Neural progenitor cell (in vitro differentiated cells): ENCODE measurements around the gene SH2B2. TPM values are rescaled to one million over a fixed set of nuclear protein-coding genes. Genes with fewer than 3 reads are reported as not detected.

Experiments used
- DNase-seq: peaks from one replicate; pipeline ENCODE4 v3.0.0-alpha.2; 2016; ENCODE audit warnings: low spot score
- H2AFZ ChIP-seq: fragments of 200-600 bp; sonication (generic); replicated peaks from 2 replicates; pipeline ENCODE4 v1.6.1; 2016; ENCODE audit warnings: antibody characterized with exemption
- H3F3A ChIP-seq: fragments of 200-600 bp; sonication (generic); 2 replicates; pipeline ENCODE4 v1.6.1; 2016; ENCODE audit warnings: antibody characterized with exemption, low read depth
- H3K27ac ChIP-seq: fragments of 200-600 bp; sonication (generic); 2 replicates; pipeline ENCODE4 v1.5.1; 2016; ENCODE audit warnings: mild to moderate bottlenecking
- H3K27me3 ChIP-seq: fragments of 200-600 bp; sonication (generic); 2 replicates; pipeline ENCODE4 v1.6.1; 2016; ENCODE audit warnings: mild to moderate bottlenecking, moderate library complexity
- H3K36me3 ChIP-seq: fragments of 200-600 bp; sonication (generic); 2 replicates; pipeline ENCODE4 v1.5.1; 2016
- H3K4me1 ChIP-seq: fragments of 200-600 bp; sonication (generic); 2 replicates; pipeline ENCODE4 v1.6.1; 2016; ENCODE audit warnings: mixed run types
- H3K4me2 ChIP-seq: fragments of 200-600 bp; sonication (generic); 2 replicates; pipeline ENCODE4 v1.6.1; 2016
- H3K4me3 ChIP-seq: fragments of 200-600 bp; sonication (generic); 2 replicates; pipeline ENCODE4 v1.5.1; 2016
- H3K79me2 ChIP-seq: fragments of 200-600 bp; sonication (generic); 2 replicates; pipeline ENCODE4 v1.6.1; 2016; ENCODE audit warnings: low read depth
- H3K9ac ChIP-seq: fragments of 200-600 bp; sonication (generic); 2 replicates; pipeline ENCODE4 v1.6.1; 2016
- H3K9me3 ChIP-seq: fragments of 200-600 bp; sonication (generic); 2 replicates; pipeline ENCODE4 v1.5.1; 2016; ENCODE audit warnings: low read depth
- H4K20me1 ChIP-seq: fragments of 200-600 bp; sonication (generic); 2 replicates; pipeline ENCODE4 v1.6.1; 2016; ENCODE audit warnings: low read depth
- H3K27ac Mint-ChIP-seq: 3 replicates; pipeline ENCODE4 v1.8.0; 2021; ENCODE audit warnings: mixed read lengths
- H3K27me3 Mint-ChIP-seq: 2 replicates; pipeline ENCODE4 v1.8.0; 2022; ENCODE audit warnings: low read depth, mild to moderate bottlenecking, inconsistent platforms, moderate library complexity, mixed read lengths; ENCODE audit not compliant: insufficient read depth
- H3K36me3 Mint-ChIP-seq: 3 replicates; pipeline ENCODE4 v1.8.0; 2021; ENCODE audit warnings: mixed read lengths
- H3K4me1 Mint-ChIP-seq: 3 replicates; pipeline ENCODE4 v1.8.0; 2021; ENCODE audit warnings: mixed read lengths
- H3K4me3 Mint-ChIP-seq: 3 replicates; pipeline ENCODE4 v1.8.0; 2021; ENCODE audit warnings: mild to moderate bottlenecking, moderate library complexity, mixed read lengths
- H3K9me3 Mint-ChIP-seq: 3 replicates; pipeline ENCODE4 v1.8.0; 2020; ENCODE audit warnings: mixed read lengths
- EZH2 ChIP-seq: fragments of 200-600 bp; sonication (generic); IDR thresholded peaks from 2 replicates; pipeline ENCODE4 v1.6.1; 2017; ENCODE audit warnings: antibody characterized with exemption, mild to moderate bottlenecking, moderate library complexity
- EZH2phosphoT487 ChIP-seq: fragments of 200-600 bp; sonication (generic); IDR thresholded peaks from 2 replicates; pipeline ENCODE4 v1.6.1; 2017; ENCODE audit warnings: antibody characterized with exemption
- total RNA-seq: library from RNA; depleted of rRNA; stranded (reverse); fragments of >200 nt; gene quantifications from 2 replicates; pipeline ENCODE4 v1.2.3, GENCODE V29; 2015; ENCODE audit warnings: low replicate concordance
- TF ChIP-seq, protein P1 (sequence below): fragments of 200-600 bp; sonication (generic); IDR thresholded peaks from 2 replicates; pipeline ENCODE4 v1.5.1; 2017; ENCODE audit warnings: antibody characterized with exemption, mild to moderate bottlenecking

Gene SH2B2
- total RNA-seq, 1 donor from 2014 or later = 2.0 TPM

DNA sequence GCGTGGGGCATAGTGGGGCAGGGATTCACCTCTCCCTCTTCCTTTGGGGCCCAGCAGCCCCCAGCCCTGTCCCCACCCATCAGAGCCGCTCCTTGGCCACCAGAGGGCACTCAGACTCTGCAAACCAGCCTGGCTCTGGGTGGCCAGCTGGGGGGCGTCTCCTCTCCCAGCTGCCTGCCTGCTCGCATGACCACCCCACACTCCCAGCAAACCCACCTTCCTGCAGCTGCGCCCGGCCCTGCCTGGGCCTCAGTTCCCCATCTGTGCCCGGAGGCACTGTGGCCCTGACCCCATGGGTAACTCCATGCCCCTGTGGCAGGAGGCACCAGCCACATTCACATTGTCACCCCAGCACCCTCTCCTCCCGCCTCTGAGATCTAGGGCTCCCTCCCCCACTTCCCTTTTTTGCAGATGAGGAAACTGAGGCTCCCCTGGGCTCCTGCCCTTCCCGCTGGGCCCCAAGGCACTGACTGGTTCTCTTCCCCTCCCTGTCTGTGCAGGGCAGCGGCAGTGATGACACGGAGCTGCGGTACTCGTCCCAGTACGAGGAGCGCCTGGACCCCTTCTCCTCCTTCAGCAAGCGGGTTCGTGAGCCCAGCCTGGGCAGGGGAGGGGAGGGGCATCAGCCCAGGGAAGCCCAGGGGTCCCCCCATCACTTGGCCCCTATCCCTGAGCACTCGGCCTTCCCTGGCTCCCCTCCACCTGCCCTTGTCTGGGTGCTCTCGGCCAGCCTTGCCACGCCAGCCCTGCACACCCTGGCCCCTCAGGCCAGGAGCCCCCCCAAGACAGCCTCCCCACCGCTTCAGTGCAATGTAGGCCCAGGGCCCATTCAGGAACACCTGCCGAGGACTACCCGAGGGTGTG is 6.9 kb upstream of the SH2B2 start:
- H3K36me3 ChIP-seq = no peaks in the 10 kb centered on the region
- no peaks in the 10 kb centered on the region for H3K27me3 ChIP-seq
- no peak overlapping the region for H2AFZ ChIP-seq
- peak; percentile 89 for DNase-seq
- H3K27ac ChIP-seq = no peak overlapping the region
- no peaks in the 10 kb centered on the region for H3K9me3 Mint-ChIP-seq
- H4K20me1 ChIP-seq = no peaks in the 10 kb centered on the region
- H3K27me3 Mint-ChIP-seq = peaks cover 6% of the 10 kb centered on the region
- H3K36me3 Mint-ChIP-seq = no peaks in the 10 kb centered on the region
- H3K27ac Mint-ChIP-seq = peak overlapping the region; percentile 42
- H3K9me3 ChIP-seq = no peaks in the 10 kb centered on the region
- H3K79me2 ChIP-seq = no peaks in the 10 kb centered on the region
- peak overlapping the region; percentile 16 for H3K4me2 ChIP-seq
- H3K9ac ChIP-seq = no peak overlapping the region
- H3K4me1 Mint-ChIP-seq = peaks cover 11% of the 10 kb centered on the region
- H3K4me3 Mint-ChIP-seq = peak overlapping the region; percentile 18
- TF ChIP-seq, protein P1, sequence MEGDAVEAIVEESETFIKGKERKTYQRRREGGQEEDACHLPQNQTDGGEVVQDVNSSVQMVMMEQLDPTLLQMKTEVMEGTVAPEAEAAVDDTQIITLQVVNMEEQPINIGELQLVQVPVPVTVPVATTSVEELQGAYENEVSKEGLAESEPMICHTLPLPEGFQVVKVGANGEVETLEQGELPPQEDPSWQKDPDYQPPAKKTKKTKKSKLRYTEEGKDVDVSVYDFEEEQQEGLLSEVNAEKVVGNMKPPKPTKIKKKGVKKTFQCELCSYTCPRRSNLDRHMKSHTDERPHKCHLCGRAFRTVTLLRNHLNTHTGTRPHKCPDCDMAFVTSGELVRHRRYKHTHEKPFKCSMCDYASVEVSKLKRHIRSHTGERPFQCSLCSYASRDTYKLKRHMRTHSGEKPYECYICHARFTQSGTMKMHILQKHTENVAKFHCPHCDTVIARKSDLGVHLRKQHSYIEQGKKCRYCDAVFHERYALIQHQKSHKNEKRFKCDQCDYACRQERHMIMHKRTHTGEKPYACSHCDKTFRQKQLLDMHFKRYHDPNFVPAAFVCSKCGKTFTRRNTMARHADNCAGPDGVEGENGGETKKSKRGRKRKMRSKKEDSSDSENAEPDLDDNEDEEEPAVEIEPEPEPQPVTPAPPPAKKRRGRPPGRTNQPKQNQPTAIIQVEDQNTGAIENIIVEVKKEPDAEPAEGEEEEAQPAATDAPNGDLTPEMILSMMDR = peak; percentile 85
- no peak for TF ChIP-seq EZH2phosphoT487
- TF ChIP-seq EZH2 = no peak
- peaks cover 3% of the 10 kb centered on the region for H3F3A ChIP-seq
- peaks cover 5% of the 10 kb centered on the region for H3K4me1 ChIP-seq
- H3K4me3 ChIP-seq = no peak overlapping the region

GRCh38 chr7:102280521-102280920 is 6.1 kb upstream of the SH2B2 start:
- H3K27me3 Mint-ChIP-seq = peaks cover 6% of the 10 kb centered on the region

GRCh38 chr7:102281785-102282184 is 4.9 kb upstream of the SH2B2 start:
- TF ChIP-seq EZH2 = no peak
- TF ChIP-seq EZH2phosphoT487 = no peak
- TF ChIP-seq, protein P1 = no peak
- Histone ChIP-seq H3F3A (peaks cover 15% of the 10 kb centered on the region), H3K9me3 (no peaks in the 10 kb centered on the region), H3K27me3 (peaks cover 12% of the 10 kb centered on the region), H3K36me3 (no peaks in the 10 kb centered on the region), H3K9ac (no peak overlapping the region), H3K4me2 (no peak overlapping the region), H3K4me3 (no peak overlapping the region), H3K27ac (no peak overlapping the region), H3K79me2 (no peaks in the 10 kb centered on the region), H2AFZ (no peak overlapping the region), H4K20me1 (no peaks in the 10 kb centered on the region), H3K4me1 (peaks cover 18% of the 10 kb centered on the region)
- Mint-ChIP-seq H3K4me3 (no peak overlapping the region), H3K4me1 (peaks cover 19% of the 10 kb centered on the region), H3K36me3 (no peaks in the 10 kb centered on the region), H3K27ac (no peak overlapping the region), H3K27me3 (peaks cover 4% of the 10 kb centered on the region), H3K9me3 (no peaks in the 10 kb centered on the region)
- DNase-seq = no peak

More at GRCh38 chr7:102280521-102280920, 6.1 kb upstream of the SH2B2 start:
- Mint-ChIP-seq H3K4me3 (no peak overlapping the region), H3K27ac (no peak overlapping the region), H3K4me1 (peaks cover 18% of the 10 kb centered on the region), H3K9me3 (no peaks in the 10 kb centered on the region), H3K36me3 (no peaks in the 10 kb centered on the region)
- no peak for DNase-seq
- Histone ChIP-seq H3K4me2 (no peak overlapping the region), H3K9ac (no peak overlapping the region), H2AFZ (no peak overlapping the region), H3K4me3 (no peak overlapping the region), H3F3A (peaks cover 10% of the 10 kb centered on the region), H3K27ac (no peak overlapping the region), H3K36me3 (no peaks in the 10 kb centered on the region), H3K4me1 (peaks cover 11% of the 10 kb centered on the region), H3K27me3 (peaks cover 6% of the 10 kb centered on the region), H3K9me3 (no peaks in the 10 kb centered on the region), H4K20me1 (no peaks in the 10 kb centered on the region), H3K79me2 (no peaks in the 10 kb centered on the region)
- TF ChIP-seq EZH2phosphoT487 = no peak
- TF ChIP-seq EZH2 = no peak
- TF ChIP-seq, protein P1 = no peak
